GM12878 (cell line): Measurements from ENCODE around the gene COMMD7. TPM values are rescaled to one million over a fixed set of nuclear protein-coding genes. Genes with fewer than 3 reads are reported as not detected.

Source experiments
- ATAC-seq: fragments of 200-7000 bp; cut with Tn5 transposase; 3 replicates; pipeline ENCODE4 v1.9.1; 2020; ENCODE audit warnings: mild to moderate bottlenecking, moderate library complexity
- BruUV-seq: library from RNA; stranded (reverse); fragments of 400-500 nt; replicated peaks from 2 replicates; lab custom pipeline; 2021; lab: Mats Ljungman, UMichigan
- CTCF ChIA-PET: fragments of 300-600 bp; sonication (Branson Sonifier 250); formaldehyde crosslinking; extraction: SDS; loops from one replicate; lab custom pipeline; 2021; ENCODE audit warnings: inconsistent platforms; lab: Yijun Ruan, JAX
- POLR2A ChIA-PET: fragments of 350-600 bp; formaldehyde crosslinking; extraction: SDS; loops from one replicate; lab custom pipeline; 2021; ENCODE audit warnings: inconsistent platforms; lab: Charles Lee
- RAD21 ChIA-PET: fragments of 300-600 bp; sonication (Branson Sonifier 250); formaldehyde crosslinking; loops from one replicate; lab custom pipeline; 2023; ENCODE audit warnings: antibody characterized with exemption; ENCODE audit not compliant: unreplicated experiment; lab: Charles Lee
- SMC1A ChIA-PET: fragments of 300-600 bp; sonication (Branson Sonifier 250); formaldehyde crosslinking; loops from one replicate; lab custom pipeline; 2023; ENCODE audit not compliant: unreplicated experiment, uncharacterized antibody; lab: Charles Lee
- DNase-seq: peaks from one replicate; pipeline ENCODE4 v3.0.0-alpha.2; 2011; ENCODE audit warnings: low read depth, low spot score
- FAIRE-seq: peaks from 3 replicates; lab custom pipeline; 2011; peaks lifted over from hg19 to GRCh38; lab: Jason Lieb, UNC
- H2AFZ ChIP-seq: 2 replicates; pipeline ENCODE4 v1.6.0; 2011; ENCODE audit warnings: low read depth, low read length, control low read depth; ENCODE audit not compliant: control insufficient read depth
- H3K27ac ChIP-seq: 2 replicates; pipeline ENCODE4 v1.5.1; 2011; ENCODE audit warnings: control low read depth; ENCODE audit not compliant: control insufficient read depth, insufficient read depth
- H3K27me3 ChIP-seq, 2 experiments: replicated peaks in 1 of 2; 2 replicates each; pipeline versions ENCODE4 v1.6.0 to v1.6.1; 2011; ENCODE audit warnings: low read length in 1 of 2; ENCODE audit not compliant: control insufficient read depth in 2 of 2, insufficient read depth in 2 of 2
- H3K36me3 ChIP-seq, 2 experiments: 2 replicates each; pipeline ENCODE4 v1.5.1; 2011; ENCODE audit warnings: low read length in 1 of 2; ENCODE audit not compliant: control insufficient read depth in 2 of 2, insufficient read depth in 2 of 2
- H3K4me1 ChIP-seq: 2 replicates; pipeline ENCODE4 v1.6.1; 2011; ENCODE audit warnings: mild to moderate bottlenecking, low read length, moderate library complexity, mixed read lengths; ENCODE audit not compliant: control insufficient read depth, insufficient read depth
- H3K4me2 ChIP-seq: 2 replicates; pipeline ENCODE4 v1.6.0; 2011; ENCODE audit warnings: control low read depth; ENCODE audit not compliant: control insufficient read depth, insufficient read depth
- H3K4me3 ChIP-seq: fragments of 200-600 bp; sonication (generic); 2 replicates; pipeline ENCODE4 v1.5.1; 2016
- H3K79me2 ChIP-seq: 2 replicates; pipeline ENCODE4 v1.6.0; 2011; ENCODE audit warnings: low read length; ENCODE audit not compliant: control insufficient read depth, insufficient read depth
- H3K9ac ChIP-seq: 2 replicates; pipeline ENCODE4 v1.8.0; 2011; ENCODE audit warnings: low read length, control low read depth, mixed read lengths; ENCODE audit not compliant: control insufficient read depth, insufficient read depth
- H3K9me3 ChIP-seq: replicated peaks from 3 replicates; pipeline ENCODE4 v1.5.1; 2011; ENCODE audit warnings: mild to moderate bottlenecking, low read length; ENCODE audit not compliant: control insufficient read depth, insufficient read depth
- H4K20me1 ChIP-seq: 2 replicates; pipeline ENCODE4 v1.6.0; 2011; ENCODE audit not compliant: control insufficient read depth, insufficient read depth
- CBX5 ChIP-seq: sonication (generic); IDR thresholded peaks from 2 replicates; pipeline ENCODE4 v1.6.1; 2016; ENCODE audit warnings: low read depth, moderate library complexity, mild to moderate bottlenecking, inconsistent platforms
- CREM ChIP-seq: IDR thresholded peaks from 2 replicates; pipeline ENCODE4 v1.6.1; 2014; ENCODE audit warnings: antibody characterized with exemption, low read depth
- GABPA ChIP-seq: IDR thresholded peaks from 2 replicates; pipeline ENCODE4 v1.6.1; 2014; ENCODE audit warnings: antibody characterized with exemption, low read depth, mild to moderate bottlenecking, inconsistent platforms
- MTA3 ChIP-seq: IDR thresholded peaks from 2 replicates; pipeline ENCODE4 v1.6.1; 2012; ENCODE audit warnings: low read length, inconsistent platforms, borderline replicate concordance
- NFIC ChIP-seq: IDR thresholded peaks from 2 replicates; pipeline ENCODE4 v1.6.1; 2012; ENCODE audit warnings: low read depth, mild to moderate bottlenecking, inconsistent platforms, low read length, moderate library complexity
- NFYB ChIP-seq: IDR thresholded peaks from 2 replicates; pipeline ENCODE4 v1.6.1; 2011; ENCODE audit warnings: low read depth, mild to moderate bottlenecking, low read length, improper control_type of control experiment, moderate library complexity; ENCODE audit not compliant: insufficient read depth
- POLR2AphosphoS5 ChIP-seq: IDR thresholded peaks from 2 replicates; pipeline ENCODE4 v1.6.1; 2011; ENCODE audit warnings: mild to moderate bottlenecking, low read length, inconsistent platforms
- RAD21 ChIP-seq: IDR thresholded peaks from 2 replicates; pipeline ENCODE4 v1.6.1; 2011; ENCODE audit warnings: mild to moderate bottlenecking, low read depth, low read length, moderate library complexity; ENCODE audit not compliant: insufficient read depth
- RCOR1 ChIP-seq: conservative IDR thresholded peaks from 2 replicates; pipeline ENCODE4 v1.6.1; 2012; ENCODE audit warnings: low read depth, low read length, improper control_type of control experiment
- SMARCA5 ChIP-seq: fragments of 450-650 bp; IDR thresholded peaks from 2 replicates; pipeline ENCODE4 v1.6.1; 2017; ENCODE audit warnings: mild to moderate bottlenecking
- SRF ChIP-seq, 2 experiments: IDR thresholded peaks; 2 replicates each; pipeline ENCODE4 v1.6.1; 2011; ENCODE audit warnings: low read depth in 2 of 2, low read length in 2 of 2, mild to moderate bottlenecking in 1 of 2, moderate library complexity in 1 of 2
- ZBED1 ChIP-seq: IDR thresholded peaks from 2 replicates; pipeline ENCODE4 v1.6.1; 2016; ENCODE audit warnings: borderline replicate concordance
- ZNF384 ChIP-seq: IDR thresholded peaks from 2 replicates; pipeline ENCODE4 v1.6.1; 2012; ENCODE audit warnings: low read depth, mild to moderate bottlenecking, low read length, improper control_type of control experiment, borderline replicate concordance
- whole genome bisulfite sequencing: methylation state at CpG from one replicate; pipeline ENCODE4 v1.1.6; 2016; ENCODE audit warnings: low lambda C conversion rate; ENCODE audit not compliant: insufficient replicate concordance, insufficient coverage; ENCODE audit errors: missing lambda C conversion rate; 5-methylcytosine and 5-hydroxymethylcytosine counted together
- in situ Hi-C: fragments of 300-500 bp; cut with MboI; formaldehyde crosslinking; loops from 9 replicates; pipeline ENCODE4 v1.14.3; 2018; ENCODE audit warnings: mixed read lengths
- intact Hi-C: fragments of 100-400 bp; cut with micrococcal nuclease; formaldehyde crosslinking; loops from one replicate; pipeline ENCODE4 v1.14.2; 2022; ENCODE audit not compliant: unreplicated experiment
- polyA plus RNA-seq, 11 experiments: library from polyadenylated mRNA; depleted of rRNA in 4 of 11; unstranded in 6 of 11; stranded (reverse) in 5 of 11; fragments of >200 nt; fragmentation: Nextera tagmentation in 4 of 11; fragmentation: Illumina TruSeq in 1 of 11; extraction: Ambion mirVana in 4 of 11; extraction: Trizol in 1 of 11; gene quantifications; 1 replicate in 1 of 11; 2 replicates in 10 of 11; pipeline versions ENCODE4 v1.2.1 to v1.2.3, GENCODE V29; 2011 to 2016; ENCODE audit warnings: inconsistent platforms in 2 of 11, missing spikeins in 2 of 11, low read depth in 1 of 11
- total RNA-seq, 4 experiments: library from RNA; depleted of rRNA in 3 of 4; stranded (reverse); fragments of >200 nt in 3 of 4; fragmentation: Illumina TruSeq in 1 of 4; extraction: Trizol in 1 of 4; gene quantifications; 2 replicates each; pipeline versions ENCODE4 v1.2.1 to v1.2.3, GENCODE V29; 2013 to 2021
- TF ChIP-seq, protein P1 (sequence below): fragments of 450-650 bp; conservative IDR thresholded peaks from 2 replicates; pipeline ENCODE4 v1.6.1; 2017; ENCODE audit warnings: mild to moderate bottlenecking, moderate library complexity
- TF ChIP-seq, protein P2 (sequence below): fragments of 450-650 bp; IDR thresholded peaks from 2 replicates; pipeline ENCODE4 v1.6.1; 2016; ENCODE audit warnings: mild to moderate bottlenecking

COMMD7 gene
- total and polyA plus RNA-seq, 10 of the 15 experiments (the other 5 are each of a cell fraction or from before 2014, with no cell fraction given), result 9.1 to 61.0 (median 27.7) TPM

DNA sequence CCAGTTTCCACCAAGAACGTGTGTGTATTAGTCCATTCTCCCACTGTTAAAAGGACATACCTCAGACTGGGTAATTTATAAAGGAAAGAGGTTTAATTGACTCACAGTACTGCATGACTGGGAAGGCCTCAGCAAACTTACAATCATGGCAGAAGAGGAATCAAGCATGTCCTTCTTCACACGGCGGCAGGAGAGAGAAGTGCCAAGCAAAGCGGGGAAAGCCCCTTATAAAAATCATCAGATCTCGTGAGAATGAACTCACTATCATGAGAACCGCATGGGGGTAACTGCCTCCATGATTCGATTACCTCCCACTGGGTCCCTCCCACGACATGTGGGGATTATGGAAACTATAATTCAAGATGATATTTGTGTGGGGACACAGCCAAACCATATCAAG is 82.6 kb downstream of the COMMD7 start:
- CTCF ChIA-PET, result no interaction called here
- Histone ChIP-seq H3K9ac (no peak overlapping the region), H3K4me1 (peaks cover 6% of the 10 kb centered on the region), H3K27me3 (no peaks in the 10 kb centered on the region), H2AFZ (no peak overlapping the region), H3K9me3 (peaks cover 3% of the 10 kb centered on the region; the same call in 2 of the 3 replicates), H3K79me2 (no peaks in the 10 kb centered on the region), H4K20me1 (no peaks in the 10 kb centered on the region), H3K36me3 (no peaks in the 10 kb centered on the region), H3K27ac (no peak overlapping the region), H3K4me2 (no peak overlapping the region), H3K4me3 (no peak overlapping the region)
- intact Hi-C loops, result no loop called here
- FAIRE-seq, result no peak
- DNase-seq, result no peak
- TF ChIP-seq CBX5 (peak; percentile 77; the same call in 1 of the 2 replicates), NFYB (no peak), CREM (no peak), NFIC (no peak)
- POLR2A ChIA-PET, result no interaction called here
- 61% methylated on average over 8 of the region's 8 CpGs for WGBS
- in situ Hi-C loops, result no loop called here
- SMC1A ChIA-PET, result no interaction called here
- no peak for ATAC-seq
- BruUV-seq, result no TSS peak
- RAD21 ChIA-PET, result no interaction called here

GRCh38 chr20:32656827-32657226 is 86.4 kb downstream of the COMMD7 start:
- POLR2A ChIA-PET, result no interaction called here
- H3K9me3 ChIP-seq, result peaks cover 3% of the 10 kb centered on the region; the same call in 2 of the 3 replicates
- DNase-seq, result no peak
- H2AFZ ChIP-seq, result no peak overlapping the region
- ATAC-seq, result no peak
- SMC1A ChIA-PET, result no interaction called here
- WGBS, result 67% methylated on average over 1 of the region's 1 CpG
- H3K36me3 ChIP-seq, result no peaks in the 10 kb centered on the region
- H3K9ac ChIP-seq, result no peak overlapping the region
- H3K4me1 ChIP-seq, result no peaks in the 10 kb centered on the region; the same call in 1 of the 2 replicates
- RAD21 ChIA-PET, result interaction anchor here (0.6 kb wide), 1 partner anchor 743 kb away, joined by 3 read pairs; no protein-coding TSS in a partner anchor
- H3K27me3 ChIP-seq, result no peaks in the 10 kb centered on the region
- H3K4me2 ChIP-seq, result no peak overlapping the region
- no peaks in the 10 kb centered on the region for H4K20me1 ChIP-seq
- in situ Hi-C loops (loop anchor here (10.0 kb wide), 1 partner anchor 832 kb away; no protein-coding TSS in a partner anchor), intact Hi-C loops (no loop called here)
- H3K27ac ChIP-seq, result no peak overlapping the region
- H3K79me2 ChIP-seq, result no peaks in the 10 kb centered on the region
- no peak overlapping the region for H3K4me3 ChIP-seq
- BruUV-seq, result no TSS peak
- CTCF ChIA-PET, result no interaction called here
- FAIRE-seq, result no peak
- TF ChIP-seq POLR2AphosphoS5 (no peak), ZNF384 (no peak), ZBED1 (no peak), GABPA (no peak), RAD21 (no peak), RCOR1 (no peak), SMARCA5 (no peak), MTA3 (no peak), SRF (IDR thresholded peaks at IDR 0.05; ENCODE audit: low read depth in 2 of 2, low read length in 2 of 2) (no peak)
- TF ChIP-seq, protein P1, sequence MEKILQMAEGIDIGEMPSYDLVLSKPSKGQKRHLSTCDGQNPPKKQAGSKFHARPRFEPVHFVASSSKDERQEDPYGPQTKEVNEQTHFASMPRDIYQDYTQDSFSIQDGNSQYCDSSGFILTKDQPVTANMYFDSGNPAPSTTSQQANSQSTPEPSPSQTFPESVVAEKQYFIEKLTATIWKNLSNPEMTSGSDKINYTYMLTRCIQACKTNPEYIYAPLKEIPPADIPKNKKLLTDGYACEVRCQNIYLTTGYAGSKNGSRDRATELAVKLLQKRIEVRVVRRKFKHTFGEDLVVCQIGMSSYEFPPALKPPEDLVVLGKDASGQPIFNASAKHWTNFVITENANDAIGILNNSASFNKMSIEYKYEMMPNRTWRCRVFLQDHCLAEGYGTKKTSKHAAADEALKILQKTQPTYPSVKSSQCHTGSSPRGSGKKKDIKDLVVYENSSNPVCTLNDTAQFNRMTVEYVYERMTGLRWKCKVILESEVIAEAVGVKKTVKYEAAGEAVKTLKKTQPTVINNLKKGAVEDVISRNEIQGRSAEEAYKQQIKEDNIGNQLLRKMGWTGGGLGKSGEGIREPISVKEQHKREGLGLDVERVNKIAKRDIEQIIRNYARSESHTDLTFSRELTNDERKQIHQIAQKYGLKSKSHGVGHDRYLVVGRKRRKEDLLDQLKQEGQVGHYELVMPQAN, result no peak
- TF ChIP-seq, protein P2, sequence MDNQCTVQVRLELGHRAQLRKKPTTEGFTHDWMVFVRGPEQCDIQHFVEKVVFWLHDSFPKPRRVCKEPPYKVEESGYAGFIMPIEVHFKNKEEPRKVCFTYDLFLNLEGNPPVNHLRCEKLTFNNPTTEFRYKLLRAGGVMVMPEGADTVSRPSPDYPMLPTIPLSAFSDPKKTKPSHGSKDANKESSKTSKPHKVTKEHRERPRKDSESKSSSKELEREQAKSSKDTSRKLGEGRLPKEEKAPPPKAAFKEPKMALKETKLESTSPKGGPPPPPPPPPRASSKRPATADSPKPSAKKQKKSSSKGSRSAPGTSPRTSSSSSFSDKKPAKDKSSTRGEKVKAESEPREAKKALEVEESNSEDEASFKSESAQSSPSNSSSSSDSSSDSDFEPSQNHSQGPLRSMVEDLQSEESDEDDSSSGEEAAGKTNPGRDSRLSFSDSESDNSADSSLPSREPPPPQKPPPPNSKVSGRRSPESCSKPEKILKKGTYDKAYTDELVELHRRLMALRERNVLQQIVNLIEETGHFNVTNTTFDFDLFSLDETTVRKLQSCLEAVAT, result no peak
